ENCODE data around the gene SATB1.

DNA sequence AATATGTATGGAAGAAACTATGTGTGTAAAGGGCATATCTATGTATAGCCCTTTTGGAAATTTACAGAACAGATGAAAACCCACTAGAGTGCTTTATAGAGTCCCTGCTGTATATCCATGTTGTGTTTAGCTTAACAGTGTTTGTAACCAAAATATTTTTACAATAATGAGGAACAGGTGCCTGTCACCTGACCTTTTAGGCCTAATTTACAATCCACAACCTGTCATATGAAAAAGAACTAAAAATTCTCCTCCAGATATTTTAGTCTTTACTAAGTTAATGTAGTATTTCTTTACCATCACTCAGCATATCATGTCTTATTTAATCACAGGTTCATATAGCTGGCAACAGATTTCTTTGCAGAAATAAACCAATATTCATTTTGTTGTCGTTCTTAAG, 16.4 kb upstream of the SATB1 start:
- TF ChIP-seq, protein P1, sequence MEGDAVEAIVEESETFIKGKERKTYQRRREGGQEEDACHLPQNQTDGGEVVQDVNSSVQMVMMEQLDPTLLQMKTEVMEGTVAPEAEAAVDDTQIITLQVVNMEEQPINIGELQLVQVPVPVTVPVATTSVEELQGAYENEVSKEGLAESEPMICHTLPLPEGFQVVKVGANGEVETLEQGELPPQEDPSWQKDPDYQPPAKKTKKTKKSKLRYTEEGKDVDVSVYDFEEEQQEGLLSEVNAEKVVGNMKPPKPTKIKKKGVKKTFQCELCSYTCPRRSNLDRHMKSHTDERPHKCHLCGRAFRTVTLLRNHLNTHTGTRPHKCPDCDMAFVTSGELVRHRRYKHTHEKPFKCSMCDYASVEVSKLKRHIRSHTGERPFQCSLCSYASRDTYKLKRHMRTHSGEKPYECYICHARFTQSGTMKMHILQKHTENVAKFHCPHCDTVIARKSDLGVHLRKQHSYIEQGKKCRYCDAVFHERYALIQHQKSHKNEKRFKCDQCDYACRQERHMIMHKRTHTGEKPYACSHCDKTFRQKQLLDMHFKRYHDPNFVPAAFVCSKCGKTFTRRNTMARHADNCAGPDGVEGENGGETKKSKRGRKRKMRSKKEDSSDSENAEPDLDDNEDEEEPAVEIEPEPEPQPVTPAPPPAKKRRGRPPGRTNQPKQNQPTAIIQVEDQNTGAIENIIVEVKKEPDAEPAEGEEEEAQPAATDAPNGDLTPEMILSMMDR (IDR thresholded peaks at IDR 0.05; ENCODE audit: poor library complexity, severe bottlenecking): no peak
- TF ChIP-seq RAD21 (conservative IDR thresholded peaks at IDR 0.05): no peak
- TF ChIP-seq EP300 (conservative IDR thresholded peaks at IDR 0.05; ENCODE audit: poor library complexity, severe bottlenecking): no peak
- TF ChIP-seq POLR2AphosphoS5 (IDR thresholded peaks at IDR 0.05): no peak
- no peak for TF ChIP-seq TAF1 (IDR thresholded peaks at IDR 0.05; ENCODE audit: low read depth)
